IgD-negative memory B cell (primary cell): ENCODE measurements around the gene SCLT1. TPM values are rescaled to one million over a fixed set of nuclear protein-coding genes. Genes with fewer than 3 reads are reported as not detected.

Source experiments
- H3K27ac Mint-ChIP-seq, 3 donors: one replicate each; pipeline ENCODE4 v1.8.0; 2020 to 2022; ENCODE audit warnings: mild to moderate bottlenecking in 3 of 3, mixed read lengths in 3 of 3, moderate library complexity in 1 of 3
- H3K27me3 Mint-ChIP-seq: one replicate; pipeline ENCODE4 v1.8.0; 2021; ENCODE audit warnings: mixed read lengths
- H3K36me3 Mint-ChIP-seq: one replicate; pipeline ENCODE4 v1.8.0; 2020; ENCODE audit warnings: mild to moderate bottlenecking, mixed read lengths
- H3K4me1 Mint-ChIP-seq, 3 donors: one replicate each; pipeline ENCODE4 v1.8.0; 2020 to 2022; ENCODE audit warnings: mixed read lengths in 3 of 3, mild to moderate bottlenecking in 1 of 3
- H3K4me3 Mint-ChIP-seq, 4 donors: one replicate each; pipeline ENCODE4 v1.8.0; 2020 to 2022; ENCODE audit warnings: mild to moderate bottlenecking in 4 of 4, mixed read lengths in 4 of 4, moderate library complexity in 3 of 4
- H3K9me3 Mint-ChIP-seq, 3 donors: one replicate each; pipeline ENCODE4 v1.8.0; 2020 to 2021; ENCODE audit warnings: mixed read lengths in 3 of 3, mild to moderate bottlenecking in 1 of 3
- polyA plus RNA-seq: library from polyadenylated mRNA; unstranded; fragments of 300-500 nt; fragmentation: Illumina TruSeq; gene quantifications from one replicate; pipeline ENCODE4 v1.2.3, GENCODE V29; 2021

The SCLT1 gene
- polyA plus RNA-seq, 1 donor from 2014 or later: 9.1 TPM

- Mint-ChIP-seq H3K27ac (no peak overlapping the region), H3K36me3 (peaks cover 4% of the 10 kb centered on the region), H3K4me1 (peaks cover 3 to 11% (median 4%) of the 10 kb centered on the region in 3 donors), H3K9me3 (no peaks in the 10 kb centered on the region), H3K27me3 (no peaks in the 10 kb centered on the region), H3K4me3 (peak overlapping the region in 1 of 4 donors; percentile 51)
These were observed 248.4 kb downstream of the SCLT1 start for GRCh38 chr4:128844931-128845330.

GRCh38 chr4:128841402-128841801, 251.9 kb downstream of the SCLT1 start:
- Mint-ChIP-seq H3K27ac (peak overlapping the region in 2 of 3 donors; percentile 21 to 83), H3K4me1 (peaks cover 19 to 30% (median 24%) of the 10 kb centered on the region in 3 donors)

GRCh38 chr4:128840711-128841318, 252.5 kb downstream of the SCLT1 start:
- no peaks in the 10 kb centered on the region for H3K9me3 Mint-ChIP-seq
- H3K36me3 Mint-ChIP-seq: peaks cover 2% of the 10 kb centered on the region
- peak overlapping the region in 2 of 4 donors; percentile 8 to 55 for H3K4me3 Mint-ChIP-seq
- H3K27me3 Mint-ChIP-seq: no peaks in the 10 kb centered on the region
- peaks cover 20 to 31% (median 24%) of the 10 kb centered on the region in 3 donors for H3K4me1 Mint-ChIP-seq
- peak overlapping the region in 1 of 3 donors; percentile 21 for H3K27ac Mint-ChIP-seq

More at GRCh38 chr4:128841402-128841801, 251.9 kb downstream of the SCLT1 start:
- Mint-ChIP-seq H3K27me3 (no peaks in the 10 kb centered on the region), H3K36me3 (peaks cover 2% of the 10 kb centered on the region), H3K4me3 (no peak overlapping the region), H3K9me3 (no peaks in the 10 kb centered on the region)

GRCh38 chr4:128837679-128838078, 255.7 kb downstream of the SCLT1 start:
- H3K4me1 Mint-ChIP-seq: peaks cover 22 to 40% (median 24%) of the 10 kb centered on the region in 3 donors
- H3K4me3 Mint-ChIP-seq: no peak overlapping the region
- peak overlapping the region in 2 of 3 donors; percentile 5 to 82 for H3K27ac Mint-ChIP-seq

GRCh38 chr4:128837198-128837597, 256.1 kb downstream of the SCLT1 start:
- Mint-ChIP-seq H3K27ac (peak overlapping the region in 1 of 3 donors; percentile 82), H3K36me3 (peaks cover 2% of the 10 kb centered on the region), H3K9me3 (no peaks in the 10 kb centered on the region), H3K4me1 (peaks cover 24 to 44% (median 27%) of the 10 kb centered on the region in 3 donors), H3K27me3 (no peaks in the 10 kb centered on the region), H3K4me3 (peak overlapping the region in 1 of 4 donors; percentile 43)

More at GRCh38 chr4:128837679-128838078, 255.7 kb downstream of the SCLT1 start:
- no peaks in the 10 kb centered on the region for H3K9me3 Mint-ChIP-seq
- H3K36me3 Mint-ChIP-seq: peaks cover 2% of the 10 kb centered on the region
- H3K27me3 Mint-ChIP-seq: no peaks in the 10 kb centered on the region

- Mint-ChIP-seq H3K27ac (peak overlapping the region in 1 of 3 donors; percentile 27), H3K4me1 (peaks cover 36 to 51% (median 42%) of the 10 kb centered on the region in 3 donors), H3K4me3 (no peak overlapping the region), H3K9me3 (no peaks in the 10 kb centered on the region), H3K27me3 (no peaks in the 10 kb centered on the region), H3K36me3 (peaks cover 4% of the 10 kb centered on the region)
These were observed 257.7 kb downstream of the SCLT1 start for GRCh38 chr4:128835498-128836222.

Other genes with a start within 250 kb of the SCLT1 start
- gene C4orf33, start 2.6 kb upstream of the SCLT1 start, polyA plus RNA-seq: 7.7 TPM